A549 (cell line): Measurements from ENCODE around the gene RANBP9. TPM values are rescaled to one million over a fixed set of nuclear protein-coding genes. Genes with fewer than 3 reads are reported as not detected.

Experiments used
- ATAC-seq, 2 experiments: fragments of 200-7000 bp in 1 of 2; fragments of >200 bp in 1 of 2; cut with Nextera tagmentation in 1 of 2; cut with Tn5 transposase in 1 of 2; 3 replicates each; pipeline versions ENCODE4 v1.8.0 to v1.9.1; 2018 to 2020; ENCODE audit warnings: mild to moderate bottlenecking in 1 of 2, moderate library complexity in 1 of 2
- CTCF ChIA-PET: fragments of 300-600 bp; sonication (Branson Sonifier 250); formaldehyde crosslinking; extraction: SDS; loops from one replicate; lab custom pipeline; 2021; ENCODE audit warnings: antibody characterized with exemption, inconsistent platforms; lab: Yijun Ruan, JAX
- POLR2A ChIA-PET: fragments of 350-600 bp; formaldehyde crosslinking; extraction: SDS; loops from one replicate; lab custom pipeline; 2021; ENCODE audit warnings: antibody characterized with exemption, inconsistent platforms; lab: Yijun Ruan, JAX
- DNase-seq, 2 experiments: peaks; one replicate each; pipeline versions ENCODE4 v3.0.0 to v3.0.0-alpha.2; 2011 to 2016; ENCODE audit warnings: low read depth in 1 of 2, low spot score in 1 of 2
- FAIRE-seq: peaks from 2 replicates; lab custom pipeline; 2011; peaks lifted over from hg19 to GRCh38; lab: Jason Lieb, UNC
- H3K27ac ChIP-seq, 2 experiments: fragments of >200 bp; sonication (Bioruptor Twin); formaldehyde crosslinking; 3 replicates each; pipeline ENCODE4 v1.5.1; 2016 to 2017
- H3K4me1 ChIP-seq: fragments of >200 bp; sonication (Bioruptor Twin); formaldehyde crosslinking; 3 replicates; pipeline ENCODE4 v1.6.1; 2016
- H3K4me2 ChIP-seq: fragments of >200 bp; sonication (Bioruptor Twin); formaldehyde crosslinking; 3 replicates; pipeline ENCODE4 v1.6.1; 2016
- H3K4me3 ChIP-seq: fragments of >200 bp; sonication (Bioruptor Twin); formaldehyde crosslinking; 3 replicates; pipeline ENCODE4 v1.5.1; 2016
- H3K9me3 ChIP-seq: fragments of >200 bp; sonication (Bioruptor Twin); formaldehyde crosslinking; 3 replicates; pipeline ENCODE4 v1.6.1; 2016
- EP300 ChIP-seq, 2 experiments: fragments of >200 bp; sonication (Bioruptor Twin); formaldehyde crosslinking; IDR thresholded peaks; 2 replicates in 1 of 2; 3 replicates in 1 of 2; pipeline ENCODE4 v1.6.1; 2016 to 2017
- ESRRA ChIP-seq: fragments of 150-350 bp; IDR thresholded peaks from 2 replicates; pipeline ENCODE4 v1.6.1; 2014; ENCODE audit warnings: mild to moderate bottlenecking, low read length, borderline replicate concordance
- FOSB ChIP-seq: fragments of 250-450 bp; sonication (Bioruptor Pico); IDR thresholded peaks from 2 replicates; pipeline ENCODE4 v1.5.0; 2020; ENCODE audit warnings: mild to moderate bottlenecking, moderate library complexity
- HDAC2 ChIP-seq: fragments of 200-600 bp; sonication (generic); IDR thresholded peaks from 2 replicates; pipeline ENCODE4 v1.6.1; 2016
- MAFK ChIP-seq: fragments of 450-650 bp; IDR thresholded peaks from 2 replicates; pipeline ENCODE4 v1.6.1; 2014; ENCODE audit not compliant: partially characterized antibody
- POLR2AphosphoS2 ChIP-seq: conservative IDR thresholded peaks from 2 replicates; pipeline ENCODE4 v1.6.1; 2012; ENCODE audit warnings: low read length, improper control_type of control experiment, inconsistent platforms
- RAD21 ChIP-seq, 2 experiments: fragments of >200 bp in 1 of 2; sonication (Bioruptor Twin) in 1 of 2; formaldehyde crosslinking in 1 of 2; IDR thresholded peaks in 1 of 2; conservative IDR thresholded peaks in 1 of 2; 2 replicates in 1 of 2; 3 replicates in 1 of 2; pipeline ENCODE4 v1.6.1; 2012 to 2018; ENCODE audit warnings: inconsistent platforms in 1 of 2
- RARB ChIP-seq: fragments of 250-450 bp; sonication (Bioruptor Pico); IDR thresholded peaks from 2 replicates; pipeline ENCODE4 v1.8.0; 2021; ENCODE audit warnings: mild to moderate bottlenecking, moderate library complexity
- RFX5 ChIP-seq: fragments of 450-650 bp; IDR thresholded peaks from 2 replicates; pipeline ENCODE4 v1.7.1; 2014; ENCODE audit warnings: antibody characterized with exemption, mild to moderate bottlenecking, moderate library complexity
- TFCP2L1 ChIP-seq: fragments of 250-450 bp; sonication (Bioruptor Pico); IDR thresholded peaks from 2 replicates; pipeline ENCODE4 v1.5.0; 2021; ENCODE audit warnings: mild to moderate bottlenecking
- ZC3H11A ChIP-seq: fragments of 450-650 bp; IDR thresholded peaks from 2 replicates; pipeline ENCODE4 v1.6.1; 2014; ENCODE audit warnings: antibody characterized with exemption, mild to moderate bottlenecking
- WGBS: methylation state at CpG from one replicate; pipeline ENCODE4 v1.1.6; 2017; ENCODE audit errors: missing lambda C conversion rate; 5-methylcytosine and 5-hydroxymethylcytosine counted together
- polyA plus RNA-seq, 4 experiments: library from polyadenylated mRNA; depleted of rRNA in 3 of 4; stranded (reverse); fragments of >200 nt; fragmentation: RNase III in 1 of 4; extraction: RNeasy Plus Mini Kit Qiagen cat#74134 plus additional on column Dnase treatment in 1 of 4; gene quantifications; 2 replicates in 3 of 4; 3 replicates in 1 of 4; pipeline ENCODE4 v1.2.3, GENCODE V29; 2011 to 2017
- TF ChIP-seq, protein P1 (sequence below): fragments of 450-650 bp; IDR thresholded peaks from 2 replicates; pipeline ENCODE4 v1.6.1; 2014; ENCODE audit warnings: antibody characterized with exemption
- TF ChIP-seq, protein P2 (sequence below): fragments of 250-450 bp; sonication (Bioruptor Pico); IDR thresholded peaks from 2 replicates; pipeline ENCODE4 v1.5.0; 2020; ENCODE audit warnings: low read depth, mild to moderate bottlenecking, moderate library complexity
- TF ChIP-seq, protein P3 (sequence below): fragments of 200-600 bp; sonication (generic); IDR thresholded peaks from 2 replicates; pipeline ENCODE4 v1.6.1; 2016; ENCODE audit warnings: antibody characterized with exemption, mild to moderate bottlenecking, moderate library complexity
- TF ChIP-seq, protein P4 (sequence below): fragments of >200 bp; sonication (Bioruptor Twin); formaldehyde crosslinking; IDR thresholded peaks from 3 replicates; pipeline ENCODE4 v1.5.1; 2016
- TF ChIP-seq, protein P5 (sequence below): fragments of 150-350 bp; IDR thresholded peaks from 2 replicates; pipeline ENCODE4 v1.6.1; 2014; ENCODE audit warnings: low read depth, mild to moderate bottlenecking, low read length
- TF ChIP-seq, protein P6 (sequence below): fragments of >200 bp; sonication (Bioruptor Twin); formaldehyde crosslinking; IDR thresholded peaks from 3 replicates; pipeline ENCODE4 v1.6.1; 2016
- TF ChIP-seq, protein P7 (sequence below): IDR thresholded peaks from 2 replicates; pipeline ENCODE4 v1.6.1; 2012; ENCODE audit warnings: low read depth, borderline replicate concordance

Gene RANBP9
- polyA plus RNA-seq, 2 of the 4 experiments (the other 2 are of a cell fraction), result 13.7 to 15.7 TPM

DNA sequence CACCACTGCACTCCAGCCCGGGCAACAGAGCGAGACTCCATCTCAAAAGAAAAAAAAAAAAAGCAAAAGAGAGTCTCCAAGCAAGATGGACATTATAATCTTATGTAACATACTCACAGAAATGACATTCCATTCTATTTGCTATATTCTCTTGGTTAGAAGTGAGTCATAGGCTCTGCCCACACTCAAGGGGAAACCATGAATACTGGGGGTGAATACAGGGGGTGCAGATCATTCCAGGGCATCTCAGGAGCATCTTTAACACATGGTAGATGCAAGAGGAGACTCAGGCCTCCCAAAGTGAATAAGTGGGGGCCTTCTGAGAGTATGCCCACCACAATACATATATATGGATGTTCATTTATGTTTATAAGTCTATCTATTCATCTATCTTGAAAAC is 18.3 kb upstream of the RANBP9 start:
- TF ChIP-seq, protein P1, sequence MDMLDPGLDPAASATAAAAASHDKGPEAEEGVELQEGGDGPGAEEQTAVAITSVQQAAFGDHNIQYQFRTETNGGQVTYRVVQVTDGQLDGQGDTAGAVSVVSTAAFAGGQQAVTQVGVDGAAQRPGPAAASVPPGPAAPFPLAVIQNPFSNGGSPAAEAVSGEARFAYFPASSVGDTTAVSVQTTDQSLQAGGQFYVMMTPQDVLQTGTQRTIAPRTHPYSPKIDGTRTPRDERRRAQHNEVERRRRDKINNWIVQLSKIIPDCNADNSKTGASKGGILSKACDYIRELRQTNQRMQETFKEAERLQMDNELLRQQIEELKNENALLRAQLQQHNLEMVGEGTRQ, result no peak
- TF ChIP-seq, protein P2, sequence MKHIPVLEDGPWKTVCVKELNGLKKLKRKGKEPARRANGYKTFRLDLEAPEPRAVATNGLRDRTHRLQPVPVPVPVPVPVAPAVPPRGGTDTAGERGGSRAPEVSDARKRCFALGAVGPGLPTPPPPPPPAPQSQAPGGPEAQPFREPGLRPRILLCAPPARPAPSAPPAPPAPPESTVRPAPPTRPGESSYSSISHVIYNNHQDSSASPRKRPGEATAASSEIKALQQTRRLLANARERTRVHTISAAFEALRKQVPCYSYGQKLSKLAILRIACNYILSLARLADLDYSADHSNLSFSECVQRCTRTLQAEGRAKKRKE (CRISPR knock-in tag), result no peak
- TF ChIP-seq, protein P3, sequence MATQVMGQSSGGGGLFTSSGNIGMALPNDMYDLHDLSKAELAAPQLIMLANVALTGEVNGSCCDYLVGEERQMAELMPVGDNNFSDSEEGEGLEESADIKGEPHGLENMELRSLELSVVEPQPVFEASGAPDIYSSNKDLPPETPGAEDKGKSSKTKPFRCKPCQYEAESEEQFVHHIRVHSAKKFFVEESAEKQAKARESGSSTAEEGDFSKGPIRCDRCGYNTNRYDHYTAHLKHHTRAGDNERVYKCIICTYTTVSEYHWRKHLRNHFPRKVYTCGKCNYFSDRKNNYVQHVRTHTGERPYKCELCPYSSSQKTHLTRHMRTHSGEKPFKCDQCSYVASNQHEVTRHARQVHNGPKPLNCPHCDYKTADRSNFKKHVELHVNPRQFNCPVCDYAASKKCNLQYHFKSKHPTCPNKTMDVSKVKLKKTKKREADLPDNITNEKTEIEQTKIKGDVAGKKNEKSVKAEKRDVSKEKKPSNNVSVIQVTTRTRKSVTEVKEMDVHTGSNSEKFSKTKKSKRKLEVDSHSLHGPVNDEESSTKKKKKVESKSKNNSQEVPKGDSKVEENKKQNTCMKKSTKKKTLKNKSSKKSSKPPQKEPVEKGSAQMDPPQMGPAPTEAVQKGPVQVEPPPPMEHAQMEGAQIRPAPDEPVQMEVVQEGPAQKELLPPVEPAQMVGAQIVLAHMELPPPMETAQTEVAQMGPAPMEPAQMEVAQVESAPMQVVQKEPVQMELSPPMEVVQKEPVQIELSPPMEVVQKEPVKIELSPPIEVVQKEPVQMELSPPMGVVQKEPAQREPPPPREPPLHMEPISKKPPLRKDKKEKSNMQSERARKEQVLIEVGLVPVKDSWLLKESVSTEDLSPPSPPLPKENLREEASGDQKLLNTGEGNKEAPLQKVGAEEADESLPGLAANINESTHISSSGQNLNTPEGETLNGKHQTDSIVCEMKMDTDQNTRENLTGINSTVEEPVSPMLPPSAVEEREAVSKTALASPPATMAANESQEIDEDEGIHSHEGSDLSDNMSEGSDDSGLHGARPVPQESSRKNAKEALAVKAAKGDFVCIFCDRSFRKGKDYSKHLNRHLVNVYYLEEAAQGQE, result no peak
- TF ChIP-seq ESRRA (no peak), RAD21 (conservative IDR thresholded peaks at IDR 0.05 in 1 of 2, IDR thresholded peaks at IDR 0.05 in 1 of 2) (no peak), HDAC2 (no peak), RARB (CRISPR knock-in tag) (no peak), EP300 (IDR thresholded peaks at IDR 0.05) (no peak), POLR2AphosphoS2 (no peak), FOSB (CRISPR knock-in tag) (no peak), TFCP2L1 (no peak), ZC3H11A (no peak), RFX5 (no peak), MAFK (no peak)
- TF ChIP-seq, protein P4, sequence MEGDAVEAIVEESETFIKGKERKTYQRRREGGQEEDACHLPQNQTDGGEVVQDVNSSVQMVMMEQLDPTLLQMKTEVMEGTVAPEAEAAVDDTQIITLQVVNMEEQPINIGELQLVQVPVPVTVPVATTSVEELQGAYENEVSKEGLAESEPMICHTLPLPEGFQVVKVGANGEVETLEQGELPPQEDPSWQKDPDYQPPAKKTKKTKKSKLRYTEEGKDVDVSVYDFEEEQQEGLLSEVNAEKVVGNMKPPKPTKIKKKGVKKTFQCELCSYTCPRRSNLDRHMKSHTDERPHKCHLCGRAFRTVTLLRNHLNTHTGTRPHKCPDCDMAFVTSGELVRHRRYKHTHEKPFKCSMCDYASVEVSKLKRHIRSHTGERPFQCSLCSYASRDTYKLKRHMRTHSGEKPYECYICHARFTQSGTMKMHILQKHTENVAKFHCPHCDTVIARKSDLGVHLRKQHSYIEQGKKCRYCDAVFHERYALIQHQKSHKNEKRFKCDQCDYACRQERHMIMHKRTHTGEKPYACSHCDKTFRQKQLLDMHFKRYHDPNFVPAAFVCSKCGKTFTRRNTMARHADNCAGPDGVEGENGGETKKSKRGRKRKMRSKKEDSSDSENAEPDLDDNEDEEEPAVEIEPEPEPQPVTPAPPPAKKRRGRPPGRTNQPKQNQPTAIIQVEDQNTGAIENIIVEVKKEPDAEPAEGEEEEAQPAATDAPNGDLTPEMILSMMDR, result no peak
- TF ChIP-seq, protein P5, sequence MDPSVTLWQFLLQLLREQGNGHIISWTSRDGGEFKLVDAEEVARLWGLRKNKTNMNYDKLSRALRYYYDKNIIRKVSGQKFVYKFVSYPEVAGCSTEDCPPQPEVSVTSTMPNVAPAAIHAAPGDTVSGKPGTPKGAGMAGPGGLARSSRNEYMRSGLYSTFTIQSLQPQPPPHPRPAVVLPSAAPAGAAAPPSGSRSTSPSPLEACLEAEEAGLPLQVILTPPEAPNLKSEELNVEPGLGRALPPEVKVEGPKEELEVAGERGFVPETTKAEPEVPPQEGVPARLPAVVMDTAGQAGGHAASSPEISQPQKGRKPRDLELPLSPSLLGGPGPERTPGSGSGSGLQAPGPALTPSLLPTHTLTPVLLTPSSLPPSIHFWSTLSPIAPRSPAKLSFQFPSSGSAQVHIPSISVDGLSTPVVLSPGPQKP, result no peak
- TF ChIP-seq, protein P6, sequence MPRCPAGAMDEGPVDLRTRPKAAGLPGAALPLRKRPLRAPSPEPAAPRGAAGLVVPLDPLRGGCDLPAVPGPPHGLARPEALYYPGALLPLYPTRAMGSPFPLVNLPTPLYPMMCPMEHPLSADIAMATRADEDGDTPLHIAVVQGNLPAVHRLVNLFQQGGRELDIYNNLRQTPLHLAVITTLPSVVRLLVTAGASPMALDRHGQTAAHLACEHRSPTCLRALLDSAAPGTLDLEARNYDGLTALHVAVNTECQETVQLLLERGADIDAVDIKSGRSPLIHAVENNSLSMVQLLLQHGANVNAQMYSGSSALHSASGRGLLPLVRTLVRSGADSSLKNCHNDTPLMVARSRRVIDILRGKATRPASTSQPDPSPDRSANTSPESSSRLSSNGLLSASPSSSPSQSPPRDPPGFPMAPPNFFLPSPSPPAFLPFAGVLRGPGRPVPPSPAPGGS, result no peak
- TF ChIP-seq, protein P7, sequence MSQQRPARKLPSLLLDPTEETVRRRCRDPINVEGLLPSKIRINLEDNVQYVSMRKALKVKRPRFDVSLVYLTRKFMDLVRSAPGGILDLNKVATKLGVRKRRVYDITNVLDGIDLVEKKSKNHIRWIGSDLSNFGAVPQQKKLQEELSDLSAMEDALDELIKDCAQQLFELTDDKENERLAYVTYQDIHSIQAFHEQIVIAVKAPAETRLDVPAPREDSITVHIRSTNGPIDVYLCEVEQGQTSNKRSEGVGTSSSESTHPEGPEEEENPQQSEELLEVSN, result no peak
- TF ChIP-seq, all 56 proteins: peak for 0
- Histone ChIP-seq H3K4me3 (no peak overlapping the region), H3K4me1 (peaks cover 10% of the 10 kb centered on the region; the same call in 2 of the 3 replicates), H3K27ac (no peak overlapping the region), H3K4me2 (no peak overlapping the region), H3K9me3 (no peaks in the 10 kb centered on the region)
- CTCF ChIA-PET, result no interaction called here
- no peak for DNase-seq
- WGBS, result 88% methylated on average over 2 of the region's 2 CpGs
- POLR2A ChIA-PET, result no interaction called here
- no peak for FAIRE-seq
- no peak for ATAC-seq
